Astrocyte of the spinal cord (primary cell): Measurements from ENCODE around the gene TPST2.

Source experiments
- DNase-seq: peaks from one replicate; pipeline ENCODE4 v3.0.0; 2011; ENCODE audit warnings: low read depth, low spot score
- H3K4me3 ChIP-seq: 2 replicates; pipeline ENCODE4 v1.5.1; 2011; ENCODE audit warnings: low read depth, mild to moderate bottlenecking, low read length, moderate library complexity
- CTCF ChIP-seq: IDR thresholded peaks from 2 replicates; pipeline ENCODE4 v1.5.1; 2012; ENCODE audit warnings: low read depth, mild to moderate bottlenecking, low read length, inconsistent platforms
- in situ Hi-C: cut with HindIII; loops from 2 replicates; pipeline ENCODE4 v1.10.0; 2017; ENCODE audit warnings: low sequenced_read_pairs

Gene TPST2

GRCh38 chr22:26576026-26576680 is 13.8 kb downstream of the TPST2 start:
- no peak for TF ChIP-seq CTCF
- DNase-seq, result no peak
- in situ Hi-C loops, result no loop called here
- H3K4me3 ChIP-seq, result no peak overlapping the region

GRCh38 chr22:26574001-26574723 is 15.8 kb downstream of the TPST2 start:
- in situ Hi-C loops, result no loop called here
- H3K4me3 ChIP-seq, result no peak overlapping the region
- no peak for TF ChIP-seq CTCF
- no peak for DNase-seq

- in situ Hi-C loops, result no loop called here
- DNase-seq, result peak; percentile 42
- TF ChIP-seq CTCF, result no peak
- no peak overlapping the region for H3K4me3 ChIP-seq
Measured at GRCh38 chr22:26573026-26573662, 16.8 kb downstream of the TPST2 start.

- no peak for TF ChIP-seq CTCF
- DNase-seq, result no peak
- in situ Hi-C loops, result no loop called here
- H3K4me3 ChIP-seq, result no peak overlapping the region
Measured at GRCh38 chr22:26570864-26571525, 18.9 kb downstream of the TPST2 start.

DNA sequence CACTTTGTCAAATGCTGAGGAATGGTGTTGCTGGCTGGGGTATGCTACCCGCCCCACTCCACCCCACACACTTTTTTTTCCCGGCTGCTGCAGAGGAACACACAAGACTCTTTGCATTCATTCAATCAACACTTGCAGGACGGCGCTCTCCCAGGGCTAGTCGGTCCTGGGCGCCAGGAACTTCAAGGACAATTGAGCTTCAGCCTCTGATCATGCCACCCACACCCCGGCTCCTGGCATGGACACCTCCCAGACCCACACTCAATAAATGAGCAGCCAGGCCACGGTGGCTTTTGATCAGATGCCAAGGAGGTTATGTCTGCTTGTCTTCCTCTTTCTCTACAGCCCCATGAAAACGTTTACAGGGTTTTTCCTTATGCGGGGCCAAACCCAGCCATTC is 19.8 kb downstream of the TPST2 start:
- in situ Hi-C loops, result no loop called here
- DNase-seq, result no peak
- H3K4me3 ChIP-seq, result no peak overlapping the region
- TF ChIP-seq CTCF, result no peak

DNA sequence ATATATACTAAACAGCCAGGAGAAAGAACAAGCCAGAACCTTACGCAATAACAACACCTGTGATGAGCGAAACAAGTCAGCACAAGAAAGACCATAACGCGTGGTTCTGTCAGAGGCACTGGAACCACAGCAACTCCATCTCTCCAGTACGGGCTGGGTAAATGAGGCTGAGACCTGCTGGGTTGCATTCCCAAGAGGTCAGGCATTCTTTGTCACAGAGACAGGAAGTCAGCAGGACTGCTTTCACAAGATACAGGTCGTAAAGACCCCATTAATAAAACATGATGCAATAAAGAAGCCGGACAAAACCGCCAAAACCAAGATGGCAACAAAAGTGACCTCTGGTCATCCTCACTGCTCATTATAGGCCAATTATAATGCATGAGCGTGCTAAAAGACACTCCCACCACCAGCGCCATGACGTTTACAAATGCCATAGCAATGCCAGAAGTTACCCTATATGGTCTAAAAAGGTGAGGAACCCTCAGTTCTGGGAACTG is 21.7 kb downstream of the TPST2 start:
- DNase-seq, result peak; percentile 52
- no peak for TF ChIP-seq CTCF
- H3K4me3 ChIP-seq, result no peak overlapping the region
- in situ Hi-C loops, result no loop called here
